ENCODE measurements around the gene NT5DC3. TPM values are rescaled to one million over a fixed set of nuclear protein-coding genes. Genes with fewer than 3 reads are reported as not detected.

The NT5DC3 gene
- polyA plus RNA-seq (ENCODE audit: insufficient read length in 3 of 3), result 1 to 10 TPM; 2.7 to 4.3 (median 3.9) TPM

GRCh38 chr12:103840876-103841689 lies at the start of gene NT5DC3:
Gene NT5DC3 (minus strand): TSS chr12:103841234. CDS start chr12:103841156, 78 bp downstream.
- DNase-seq (ENCODE audit: low read depth in 3 of 3, low spot score in 2 of 3), result peak in 1 of 3 donors; percentile 49

- DNase-seq (ENCODE audit: low read depth in 3 of 3, low spot score in 2 of 3), result no peak
Measured at GRCh38 chr12:103887738-103888137, 46.7 kb upstream of the NT5DC3 start.

GRCh38 chr12:103886195-103886797 lies 45.3 kb upstream of the NT5DC3 start:
- no peak for DNase-seq (ENCODE audit: low read depth in 3 of 3, low spot score in 2 of 3)

- no peak for DNase-seq (ENCODE audit: low read depth in 3 of 3, low spot score in 2 of 3)
Measured at GRCh38 chr12:103884316-103884715, 43.3 kb upstream of the NT5DC3 start.

- DNase-seq (ENCODE audit: low read depth in 3 of 3, low spot score in 2 of 3), result no peak
Measured at GRCh38 chr12:103883908-103884307, 42.9 kb upstream of the NT5DC3 start.

- DNase-seq (ENCODE audit: low read depth in 3 of 3, low spot score in 2 of 3), result no peak
Measured at GRCh38 chr12:103882861-103883596, 42.0 kb upstream of the NT5DC3 start.

GRCh38 chr12:103881261-103881660 lies 40.2 kb upstream of the NT5DC3 start:
- no peak for DNase-seq (ENCODE audit: low read depth in 3 of 3, low spot score in 2 of 3)

GRCh38 chr12:103880299-103881142 lies 39.5 kb upstream of the NT5DC3 start:
- DNase-seq (ENCODE audit: low read depth in 3 of 3, low spot score in 2 of 3), result no peak

- no peak for DNase-seq (ENCODE audit: low read depth in 3 of 3, low spot score in 2 of 3)
Measured at GRCh38 chr12:103879878-103880277, 38.8 kb upstream of the NT5DC3 start.

- DNase-seq (ENCODE audit: low read depth in 3 of 3, low spot score in 2 of 3), result no peak
Measured at GRCh38 chr12:103879048-103879692, 38.1 kb upstream of the NT5DC3 start.

GRCh38 chr12:103877934-103878510 lies 37.0 kb upstream of the NT5DC3 start:
- DNase-seq (ENCODE audit: low read depth in 3 of 3, low spot score in 2 of 3), result peak; percentile 42 to 53 (median 43)

GRCh38 chr12:103877288-103877687 lies 36.3 kb upstream of the NT5DC3 start:
- no peak for DNase-seq (ENCODE audit: low read depth in 3 of 3, low spot score in 2 of 3)

GRCh38 chr12:103875666-103876065 lies 34.6 kb upstream of the NT5DC3 start:
- DNase-seq (ENCODE audit: low read depth in 3 of 3, low spot score in 2 of 3), result no peak

GRCh38 chr12:103868215-103868614 lies 27.2 kb upstream of the NT5DC3 start:
- DNase-seq (ENCODE audit: low read depth in 3 of 3, low spot score in 2 of 3), result no peak

- no peak for DNase-seq (ENCODE audit: low read depth in 3 of 3, low spot score in 2 of 3)
Measured at GRCh38 chr12:103865151-103865730, 24.2 kb upstream of the NT5DC3 start.

GRCh38 chr12:103864710-103865109 lies 23.7 kb upstream of the NT5DC3 start:
- no peak for DNase-seq (ENCODE audit: low read depth in 3 of 3, low spot score in 2 of 3)

GRCh38 chr12:103858953-103859601 lies 18.0 kb upstream of the NT5DC3 start:
- no peak for DNase-seq (ENCODE audit: low read depth in 3 of 3, low spot score in 2 of 3)

GRCh38 chr12:103858335-103858734 lies 17.3 kb upstream of the NT5DC3 start:
- DNase-seq (ENCODE audit: low read depth in 3 of 3, low spot score in 2 of 3), result no peak

- no peak for DNase-seq (ENCODE audit: low read depth in 3 of 3, low spot score in 2 of 3)
Measured at GRCh38 chr12:103857164-103857563, 16.1 kb upstream of the NT5DC3 start.

Data from right renal cortex interstitium (tissue), 3 donors.